Measurements from ENCODE around the gene SPDYE8. TPM values are rescaled to one million over a fixed set of nuclear protein-coding genes. Genes with fewer than 3 reads are reported as not detected.
"Not testable (repeated sequence)": the region's sequence is repeated elsewhere in the genome, so short reads cannot be mapped to it uniquely, and the experiment has no call there.

Gene SPDYE8, protein sequence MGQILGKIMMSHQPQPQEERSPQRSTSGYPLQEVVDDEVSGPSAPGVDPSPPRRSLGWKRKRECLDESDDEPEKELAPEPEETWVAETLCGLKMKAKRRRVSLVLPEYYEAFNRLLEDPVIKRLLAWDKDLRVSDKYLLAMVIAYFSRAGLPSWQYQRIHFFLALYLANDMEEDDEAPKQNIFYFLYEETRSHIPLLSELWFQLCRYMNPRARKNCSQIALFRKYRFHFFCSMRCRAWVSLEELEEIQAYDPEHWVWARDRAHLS
- 0.20 TPM for polyA plus RNA-seq (ENCODE audit: insufficient read length)

DNA sequence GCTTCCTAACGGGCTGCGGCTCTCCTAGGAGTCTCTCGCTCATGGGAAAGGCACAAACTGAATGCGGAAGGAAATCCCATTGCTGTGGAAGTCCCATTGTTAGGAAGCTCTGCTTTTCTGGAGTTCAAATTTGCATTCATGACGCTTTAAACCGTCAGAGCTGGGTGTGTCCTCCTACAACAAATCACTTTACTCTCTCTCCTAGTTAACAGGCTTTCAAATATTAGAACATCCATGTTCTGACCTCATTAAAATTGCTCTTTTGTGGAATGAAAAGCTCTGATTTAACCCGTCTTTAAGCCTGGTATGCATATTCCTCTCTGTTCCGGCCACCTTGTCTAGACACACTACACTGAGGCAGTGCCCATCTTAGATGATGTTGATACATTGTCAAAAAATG is at the start of gene SPDYE8:
TSS of gene SPDYE8 (minus strand) at position 101 of the 400 bp plus-strand sequence. CDS start 1,800 bp downstream, outside the sequence.
- DNase-seq (ENCODE audit: low read depth): not testable (repeated sequence)

DNA sequence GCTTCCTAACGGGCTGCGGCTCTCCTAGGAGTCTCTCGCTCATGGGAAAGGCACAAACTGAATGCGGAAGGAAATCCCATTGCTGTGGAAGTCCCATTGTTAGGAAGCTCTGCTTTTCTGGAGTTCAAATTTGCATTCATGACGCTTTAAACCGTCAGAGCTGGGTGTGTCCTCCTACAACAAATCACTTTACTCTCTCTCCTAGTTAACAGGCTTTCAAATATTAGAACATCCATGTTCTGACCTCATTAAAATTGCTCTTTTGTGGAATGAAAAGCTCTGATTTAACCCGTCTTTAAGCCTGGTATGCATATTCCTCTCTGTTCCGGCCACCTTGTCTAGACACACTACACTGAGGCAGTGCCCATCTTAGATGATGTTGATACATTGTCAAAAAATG is 28.2 kb upstream of the SPDYE8 start, which contains the start of gene SPDYE11:
TSS of gene SPDYE11 (minus strand) at position 101 of the 400 bp plus-strand sequence. CDS start 1,800 bp downstream, outside the sequence.
- not testable (repeated sequence) for DNase-seq (ENCODE audit: low read depth)

DNA sequence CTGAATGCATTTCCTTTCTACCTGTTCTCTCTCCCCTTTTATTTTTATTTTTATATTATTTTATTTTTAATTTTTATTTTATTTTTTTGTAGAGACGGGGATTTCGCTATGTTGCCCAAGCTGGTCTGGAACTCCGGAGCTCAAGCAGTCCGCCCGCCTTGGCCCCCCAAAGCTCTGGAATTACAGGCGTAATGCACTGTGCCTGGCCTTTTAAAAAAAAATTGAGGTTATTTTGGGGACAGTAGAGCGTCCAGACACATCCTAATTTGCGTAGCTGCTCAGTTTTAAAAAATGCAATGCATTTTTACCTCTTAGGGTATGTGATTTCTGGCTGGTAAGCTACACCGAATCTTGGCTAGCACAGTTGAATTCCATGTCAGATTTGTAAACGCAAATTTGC is 23.1 kb downstream of the SPDYE8 start:
- DNase-seq (ENCODE audit: low read depth): not testable (repeated sequence)

DNA sequence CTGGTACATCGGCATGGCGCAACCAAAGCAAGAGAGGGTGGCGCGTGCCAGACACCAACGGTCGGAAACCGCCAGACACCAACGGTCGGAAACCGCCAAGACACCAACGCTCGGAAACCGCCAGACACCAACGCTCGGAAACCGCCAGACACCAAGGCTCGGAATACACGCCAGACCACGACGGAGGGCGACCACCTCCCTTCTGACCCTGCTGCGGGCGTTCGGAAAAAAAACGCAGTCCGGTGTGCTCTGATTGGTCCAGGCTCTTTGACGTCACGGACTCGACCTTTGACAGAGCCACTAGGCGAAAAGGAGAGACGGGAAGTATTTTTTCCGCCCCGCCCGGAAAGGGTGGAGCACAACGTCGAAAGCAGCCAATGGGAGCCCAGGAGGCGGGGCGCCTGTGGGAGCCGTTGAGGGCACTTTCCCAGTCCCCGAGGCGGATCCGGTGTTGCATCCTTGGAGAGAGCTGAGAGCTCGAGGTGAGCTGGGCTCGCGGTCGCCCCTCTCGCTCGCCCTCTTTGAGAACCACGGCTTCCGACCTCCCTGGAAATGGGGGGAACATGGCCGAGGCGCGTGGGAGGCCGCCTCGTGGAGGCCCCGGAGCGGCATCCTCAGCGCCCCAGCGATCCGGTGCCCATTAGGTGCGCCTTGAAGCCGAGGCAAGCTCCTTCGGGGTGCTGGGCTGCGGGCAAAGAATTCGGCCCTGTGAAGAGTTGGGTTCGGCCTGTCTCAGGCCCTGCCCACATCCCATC is 23.7 kb downstream of the SPDYE8 start:
- peak; percentile 76 for DNase-seq (ENCODE audit: low read depth)

DNA sequence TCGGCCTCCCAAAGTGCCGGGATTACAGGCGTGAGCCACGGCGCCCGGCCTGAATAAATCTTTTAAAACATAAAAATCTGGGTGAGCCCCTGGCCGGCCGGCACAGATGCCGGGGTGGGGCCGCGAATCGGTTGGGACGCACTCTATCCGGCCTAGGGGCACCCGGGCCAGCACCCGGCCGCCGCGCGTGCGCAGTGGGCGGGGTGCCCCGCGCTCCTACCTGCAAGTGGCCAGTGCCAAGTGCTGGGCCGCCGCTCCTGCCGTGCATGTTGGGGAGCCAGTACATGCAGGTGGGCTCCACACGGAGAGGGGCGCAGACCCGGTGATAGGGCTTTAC is 24.2 kb downstream of the SPDYE8 start:
- not testable (repeated sequence) for DNase-seq (ENCODE audit: low read depth)

DNA sequence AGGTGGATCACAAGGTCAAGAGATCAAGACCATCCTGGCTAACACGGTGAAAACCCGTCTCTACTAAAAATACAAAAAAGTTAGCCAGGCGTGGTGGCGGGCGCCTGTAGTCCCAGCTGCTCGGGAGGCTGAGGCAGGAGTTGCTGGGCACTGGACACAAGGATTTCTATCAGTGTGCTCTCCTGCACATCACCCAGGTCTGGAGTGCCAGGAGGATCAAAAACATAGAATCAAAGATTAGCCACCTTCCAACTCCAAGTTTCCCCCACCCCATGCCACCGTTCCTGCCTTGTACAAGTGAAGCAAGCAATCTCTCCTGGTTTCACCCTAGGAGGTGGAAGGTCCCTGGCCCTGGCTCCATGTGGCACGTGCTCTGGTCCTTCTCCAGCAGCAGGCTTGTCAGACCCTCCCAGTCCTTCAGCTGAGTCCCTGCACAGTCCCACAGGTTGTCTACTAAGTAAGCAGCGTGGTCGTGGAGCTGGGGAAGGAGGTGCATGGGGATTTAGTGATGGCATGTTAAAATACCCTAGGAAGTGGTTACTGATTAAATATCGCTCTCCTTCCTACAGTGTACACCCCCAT is 31.6 kb downstream of the SPDYE8 start:
- DNase-seq (ENCODE audit: low read depth): not testable (repeated sequence)

DNA sequence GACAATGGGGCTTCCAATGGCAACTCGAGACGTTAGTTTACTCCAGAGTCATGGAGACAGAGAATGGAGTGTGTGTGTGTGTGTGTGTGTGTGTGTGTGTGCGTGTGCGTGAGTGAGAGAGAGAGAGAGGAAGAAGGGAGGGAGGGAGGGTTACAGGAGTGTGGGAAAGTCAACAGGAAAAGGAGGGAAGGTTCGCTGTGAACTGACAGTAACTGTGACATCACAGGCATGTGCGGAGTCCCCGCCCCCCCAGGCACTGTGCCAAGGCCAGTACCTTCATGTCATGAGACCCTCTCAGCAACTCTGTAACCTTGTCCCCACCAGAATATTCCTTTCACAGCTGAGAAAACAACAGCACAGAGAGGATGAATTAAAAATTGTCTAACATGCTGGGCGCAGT is 32.1 kb downstream of the SPDYE8 start:
- not testable (repeated sequence) for DNase-seq (ENCODE audit: low read depth)

DNA sequence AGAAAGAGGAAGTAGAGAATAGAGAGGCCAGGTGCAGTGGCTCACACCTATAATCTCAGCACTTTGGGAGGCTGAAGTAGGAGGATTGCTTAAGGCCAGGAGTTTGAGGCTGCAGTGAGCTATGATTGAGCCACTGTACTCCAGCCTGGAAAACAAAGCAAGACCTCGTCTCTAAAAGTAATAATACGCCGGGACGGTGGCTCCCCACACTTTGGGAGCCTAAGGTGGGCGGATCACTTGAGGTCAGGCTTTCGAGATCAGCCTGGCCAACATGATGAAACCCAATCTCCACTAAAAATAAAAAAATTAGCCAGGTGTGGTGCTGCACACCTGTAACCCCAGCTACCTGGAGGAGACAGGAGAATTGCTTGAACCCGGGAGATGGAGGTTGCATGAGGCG is 34.1 kb downstream of the SPDYE8 start:
- not testable (repeated sequence) for DNase-seq (ENCODE audit: low read depth)

DNA sequence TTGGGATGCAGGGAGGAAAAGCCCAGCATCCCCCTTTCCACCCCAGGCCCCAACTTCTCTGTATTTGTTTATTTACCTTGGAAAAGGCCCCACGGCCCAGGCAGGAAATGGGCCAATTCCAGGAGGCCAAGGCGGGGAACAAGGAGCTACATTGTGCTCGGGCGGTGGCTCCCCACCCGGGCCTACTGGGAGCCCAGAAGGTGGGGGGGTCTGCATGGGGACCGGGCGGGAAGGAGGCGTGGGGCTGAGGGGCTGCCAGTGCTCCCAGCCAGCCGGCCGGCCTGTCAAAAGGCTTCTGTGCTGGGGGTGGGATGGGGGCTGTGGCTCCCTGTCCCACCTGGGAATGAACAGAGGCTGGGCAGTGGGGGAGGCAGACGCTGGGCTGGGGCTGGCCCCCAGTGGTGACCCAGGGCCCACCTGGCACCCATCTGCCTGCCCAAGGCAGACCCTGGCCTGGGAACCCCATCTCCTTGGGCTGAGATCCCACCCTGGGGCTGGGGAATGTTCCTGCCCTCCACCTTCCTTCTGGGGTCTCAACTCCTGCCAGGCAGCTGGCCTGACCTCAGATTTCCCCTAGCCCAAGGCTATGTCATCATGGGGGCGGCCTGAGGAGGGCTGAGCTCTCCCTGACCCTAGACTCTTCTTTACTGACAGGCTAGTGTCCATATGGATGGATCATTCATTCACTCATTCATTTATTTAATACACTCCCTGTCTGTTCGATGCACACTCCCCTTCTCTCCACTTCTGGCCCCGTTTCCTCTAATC is 39.2 kb downstream of the SPDYE8 start:
- DNase-seq (ENCODE audit: low read depth): not testable (repeated sequence)

DNA sequence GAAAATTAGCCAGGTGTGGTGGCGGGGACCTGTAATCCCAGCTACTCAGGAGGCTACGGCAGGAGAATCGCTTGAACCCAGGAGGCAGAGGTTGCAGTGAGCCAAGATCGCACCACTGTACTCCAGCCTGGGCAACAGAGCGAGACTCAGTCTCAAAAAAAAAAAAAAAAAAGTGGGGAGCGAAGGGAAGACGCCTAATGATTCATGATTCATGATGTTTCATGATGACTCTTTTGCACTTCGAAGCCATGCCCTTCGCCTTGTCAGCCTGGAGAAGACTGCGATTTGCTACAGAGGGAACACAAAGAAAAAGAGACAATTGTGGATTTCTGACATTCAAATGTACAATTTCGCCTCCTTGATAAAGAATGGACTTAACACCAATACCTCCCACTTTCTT is 47.5 kb downstream of the SPDYE8 start:
- not testable (repeated sequence) for DNase-seq (ENCODE audit: low read depth)

DNA sequence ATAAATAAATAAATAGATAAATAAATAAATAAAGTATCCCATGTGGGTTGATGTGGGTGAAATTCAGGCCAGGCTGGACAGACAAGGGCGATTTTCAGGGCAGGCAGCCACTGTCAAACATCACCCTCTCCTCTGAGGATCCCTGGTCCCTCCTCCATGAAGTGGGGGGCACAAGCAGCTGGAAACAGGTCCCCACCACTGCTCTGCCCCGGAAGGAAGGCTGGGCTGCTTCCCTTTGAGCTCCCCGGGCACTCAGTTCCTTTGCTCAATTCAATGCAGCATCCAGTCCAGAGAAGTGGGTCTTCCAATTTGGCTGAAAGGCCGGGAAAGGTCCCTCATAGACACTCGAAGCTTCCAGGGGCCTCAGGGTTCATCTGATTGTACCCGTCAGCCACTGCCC is 49.2 kb downstream of the SPDYE8 start:
- not testable (repeated sequence) for DNase-seq (ENCODE audit: low read depth)

DNA sequence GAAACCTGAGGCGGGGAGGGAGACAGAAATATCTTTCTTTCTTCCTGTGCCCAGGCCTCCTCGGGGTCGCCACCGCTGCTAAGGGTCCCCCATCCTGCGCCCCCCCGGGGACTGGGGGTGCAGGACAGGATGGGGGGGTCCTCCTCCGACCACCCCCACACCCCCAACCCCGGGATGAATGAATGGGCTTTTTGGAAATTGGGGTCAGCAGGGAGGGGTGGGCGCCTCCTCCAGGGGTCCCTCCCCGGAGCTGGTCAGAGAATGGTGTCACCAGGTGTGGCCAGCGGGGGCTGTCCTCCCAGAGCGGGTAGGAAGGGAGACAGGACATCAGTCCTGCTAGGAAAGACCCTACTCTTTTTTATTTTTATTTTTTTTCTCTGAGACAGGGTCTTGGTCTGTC is 53.1 kb downstream of the SPDYE8 start:
- DNase-seq (ENCODE audit: low read depth): not testable (repeated sequence)

DNA sequence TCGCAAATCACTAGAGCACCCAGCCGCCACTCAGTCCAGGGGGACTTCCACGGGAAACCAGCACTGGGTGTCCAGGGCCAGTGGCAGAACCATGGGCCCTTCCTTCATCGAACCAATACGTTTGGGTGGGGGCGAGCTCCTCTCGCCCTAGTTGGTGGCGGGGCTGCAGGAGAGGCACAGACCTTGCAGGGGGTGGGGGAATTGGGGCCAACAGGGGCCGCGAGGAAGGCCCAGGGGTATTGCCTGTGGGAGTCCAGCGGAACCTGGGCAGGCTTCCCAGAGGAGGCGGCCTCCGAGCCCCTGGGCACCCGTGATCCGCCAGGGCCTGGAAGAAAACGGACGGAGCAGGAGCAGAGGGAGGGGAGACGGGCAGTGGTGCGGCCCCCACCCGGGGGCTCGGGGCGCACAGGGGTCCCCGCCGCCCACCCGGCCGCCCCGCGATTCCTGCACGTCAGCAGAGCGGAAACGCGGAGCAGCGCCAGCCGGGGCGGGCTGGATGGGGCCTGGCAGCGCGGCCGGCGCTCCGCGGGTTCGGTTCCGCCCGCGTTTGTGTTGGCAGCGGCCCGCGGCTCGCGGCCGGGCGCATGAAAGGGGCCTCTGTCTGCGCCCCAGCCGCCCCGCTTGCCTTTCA is 53.8 kb downstream of the SPDYE8 start:
- not testable (repeated sequence) for DNase-seq (ENCODE audit: low read depth)

DNA sequence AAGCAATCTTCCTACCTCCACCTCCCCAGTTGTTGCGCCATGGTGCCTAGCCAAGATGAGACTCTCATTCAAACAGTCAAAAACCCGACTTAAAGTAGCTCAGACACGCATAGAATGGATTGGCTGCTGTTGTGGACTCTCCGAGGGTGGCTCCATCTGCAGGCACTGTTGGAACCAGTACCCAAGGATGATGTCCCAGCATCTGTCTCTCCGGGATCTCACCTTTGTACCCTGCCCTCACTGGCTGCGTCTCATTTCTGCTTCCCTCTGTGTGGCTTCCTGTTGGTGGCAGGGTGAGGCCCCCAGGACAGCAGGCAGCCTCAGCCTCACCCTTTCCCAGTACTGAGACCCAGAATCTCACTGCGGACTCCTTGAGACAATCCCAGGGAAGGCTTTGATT is 54.8 kb downstream of the SPDYE8 start:
- DNase-seq (ENCODE audit: low read depth): not testable (repeated sequence)

DNA sequence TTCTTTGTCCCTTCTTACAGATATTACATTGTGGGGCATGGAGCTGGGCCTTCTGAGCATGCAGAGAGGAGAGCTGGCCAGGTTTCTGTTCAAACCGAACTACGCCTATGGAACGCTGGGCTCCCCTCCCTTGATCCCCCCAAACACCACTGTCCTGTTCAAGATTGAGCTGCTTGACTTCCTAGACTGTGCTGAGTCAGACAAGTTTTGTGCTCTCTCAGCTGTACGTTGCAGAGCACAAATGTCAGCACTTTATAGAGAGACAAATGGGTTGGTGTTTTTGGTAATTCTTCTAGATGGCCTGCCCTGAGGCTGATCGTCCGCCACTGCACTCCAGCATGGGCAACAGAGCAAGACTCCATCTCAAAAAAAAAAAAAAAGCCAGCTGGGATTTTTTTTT is 58.1 kb downstream of the SPDYE8 start:
- not testable (repeated sequence) for DNase-seq (ENCODE audit: low read depth)

Other genes with a start within 250 kb of the SPDYE8 start
- gene TYW1B, start 201.6 kb downstream of the SPDYE8 start, polyA plus RNA-seq (ENCODE audit: insufficient read length): 6.0 TPM
- 29.2 TPM for gene POM121, start 104.7 kb downstream of the SPDYE8 start, polyA plus RNA-seq (ENCODE audit: insufficient read length)
- gene TRIM74, start 60.3 kb downstream of the SPDYE8 start, polyA plus RNA-seq (ENCODE audit: insufficient read length): 1.5 TPM
- 0.20 TPM for gene SPDYE11, start 28.1 kb upstream of the SPDYE8 start, polyA plus RNA-seq (ENCODE audit: insufficient read length)
- gene SPDYE9, start 56.3 kb upstream of the SPDYE8 start, polyA plus RNA-seq (ENCODE audit: insufficient read length): 0.20 TPM